ENCODE data around the gene RECQL.
"Not testable (repeated sequence)": the region's sequence is repeated elsewhere in the genome, so short reads cannot be mapped to it uniquely, and the experiment has no call there.

Gene RECQL

GRCh38 chr12:21428241-21428640, 73.2 kb downstream of the RECQL start:
- Mint-ChIP-seq H3K9me3 (no peaks in the 10 kb centered on the region), H3K27ac (no peak overlapping the region), H3K27me3 (no peaks in the 10 kb centered on the region), H3K4me1 (ENCODE audit: low read depth) (no peaks in the 10 kb centered on the region), H3K4me3 (no peak overlapping the region), H3K36me3 (ENCODE audit: low read depth) (no peaks in the 10 kb centered on the region)
- DNase-seq, result no peak

- peaks cover 20% of the 10 kb centered on the region for H3K27me3 Mint-ChIP-seq
- H3K4me1 Mint-ChIP-seq (ENCODE audit: low read depth); H3K4me3 Mint-ChIP-seq; H3K9me3 Mint-ChIP-seq; H3K36me3 Mint-ChIP-seq (ENCODE audit: low read depth); H3K27ac Mint-ChIP-seq; DNase-seq: not testable (repeated sequence)
These were observed 82.3 kb downstream of the RECQL start for GRCh38 chr12:21419009-21419699.

Measured in activated T-cell treated with anti-CD3 and anti-CD28 coated beads, Interleukin-2, amount 50 U/mL, for 24 hours (primary cell).